K562 (cell line): ENCODE measurements around the gene FBN1. TPM values are rescaled to one million over a fixed set of nuclear protein-coding genes. Genes with fewer than 3 reads are reported as not detected.

ENCODE experiments used
- ATAC-seq: fragments of 200-7000 bp; cut with Tn5 transposase; 3 replicates; pipeline ENCODE4 v1.9.1; 2020; ENCODE audit warnings: moderate library complexity
- BruUV-seq: library from RNA; stranded (reverse); fragments of 400-500 nt; replicated peaks from 2 replicates; lab custom pipeline; 2021; lab: Mats Ljungman, UMichigan
- CTCF ChIA-PET: fragments of 300-600 bp; formaldehyde crosslinking; extraction: SDS; loops from one replicate; lab custom pipeline; 2021; ENCODE audit warnings: low intra/inter-chr PET ratio; lab: Yijun Ruan, JAX
- POLR2A ChIA-PET: fragments of 300-600, 350-650 bp; sonication (Branson Sonifier 250); formaldehyde crosslinking; extraction: SDS; loops from one replicate; lab custom pipeline; 2021; ENCODE audit warnings: antibody characterized with exemption, inconsistent platforms; lab: Yijun Ruan, JAX
- DNase-seq, 4 experiments: peaks; one replicate each; pipeline versions ENCODE4 v3.0.0 to v3.0.0-alpha.2; 2011 to 2018; ENCODE audit warnings: low spot score in 3 of 4, mixed read lengths in 3 of 4; ENCODE audit errors: extremely low read depth in 1 of 4
- FAIRE-seq: peaks from 2 replicates; lab custom pipeline; 2011; peaks lifted over from hg19 to GRCh38; lab: Jason Lieb, UNC
- H2AFZ ChIP-seq: 2 replicates; pipeline ENCODE4 v1.6.0; 2011; ENCODE audit warnings: low read depth, low read length, control low read depth, inconsistent platforms
- H3K27ac ChIP-seq: fragments of 200-600 bp; 3 replicates; pipeline ENCODE4 v1.8.0; 2011; ENCODE audit warnings: low read depth, mild to moderate bottlenecking, control low read depth, inconsistent platforms, low read length, moderate library complexity, mixed read lengths; ENCODE audit errors: extremely low read depth
- H3K27me3 ChIP-seq, 2 experiments: fragments of 300-600 bp in 1 of 2; 2 replicates in 1 of 2; 3 replicates in 1 of 2; pipeline versions ENCODE4 v1.6.0 to v1.8.0; 2011; ENCODE audit warnings: inconsistent platforms in 2 of 2, low read length in 2 of 2, mild to moderate bottlenecking in 1 of 2, mixed read lengths in 1 of 2, moderate library complexity in 1 of 2; ENCODE audit not compliant: control insufficient read depth in 2 of 2, insufficient read depth in 2 of 2
- H3K36me3 ChIP-seq: fragments of 300-600 bp; 3 replicates; pipeline ENCODE4 v1.8.0; 2011; ENCODE audit warnings: mild to moderate bottlenecking, low read length, inconsistent platforms; ENCODE audit not compliant: control insufficient read depth, insufficient read depth
- H3K4me1 ChIP-seq, 2 experiments: fragments of 200-600 bp in 1 of 2; replicated peaks in 1 of 2; 2 replicates in 1 of 2; 3 replicates in 1 of 2; pipeline versions ENCODE4 v1.5.1 to v1.8.0; 2011; ENCODE audit warnings: inconsistent platforms in 2 of 2, low read length in 2 of 2, mild to moderate bottlenecking in 1 of 2, mixed read lengths in 1 of 2, moderate library complexity in 1 of 2; ENCODE audit not compliant: control insufficient read depth in 2 of 2, insufficient read depth in 2 of 2
- H3K4me2 ChIP-seq: 2 replicates; pipeline ENCODE4 v1.6.1; 2011; ENCODE audit warnings: low read length, control low read depth, inconsistent platforms, mixed read lengths; ENCODE audit not compliant: insufficient read depth
- H3K4me3 ChIP-seq: fragments of 200-600 bp; sonication (generic), shearing (Covaris generic); 2 replicates; pipeline ENCODE4 v1.5.1; 2016; ENCODE audit warnings: control low read depth, inconsistent platforms
- H3K79me2 ChIP-seq: fragments of 200-600 bp; 3 replicates; pipeline ENCODE4 v1.8.0; 2011; ENCODE audit warnings: low read length, inconsistent platforms; ENCODE audit not compliant: control insufficient read depth, insufficient read depth
- H3K9ac ChIP-seq, 2 experiments: 2 replicates each; pipeline versions ENCODE4 v1.6.0 to v1.6.1; 2011; ENCODE audit warnings: low read depth in 2 of 2, low read length in 2 of 2, control low read depth in 1 of 2, inconsistent platforms in 1 of 2, mild to moderate bottlenecking in 1 of 2, mixed read lengths in 1 of 2; ENCODE audit not compliant: insufficient read depth in 1 of 2
- H3K9me1 ChIP-seq: one replicate; pipeline ENCODE4 v1.6.0; 2011; ENCODE audit warnings: inconsistent platforms, mild to moderate bottlenecking, low read length, moderate library complexity; ENCODE audit not compliant: control insufficient read depth, insufficient read depth
- H3K9me3 ChIP-seq: replicated peaks from 2 replicates; pipeline ENCODE4 v1.5.1; 2011; ENCODE audit warnings: low read depth, low read length, inconsistent platforms; ENCODE audit not compliant: control insufficient read depth, insufficient read depth
- H4K20me1 ChIP-seq: replicated peaks from 2 replicates; pipeline ENCODE4 v1.6.1; 2011; ENCODE audit warnings: low read length, inconsistent platforms, mixed read lengths; ENCODE audit not compliant: control insufficient read depth, insufficient read depth
- HCFC1 ChIP-seq: IDR thresholded peaks from 2 replicates; pipeline ENCODE4 v1.6.1; 2012; ENCODE audit warnings: low read depth, low read length, improper control_type of control experiment
- HIVEP1 ChIP-seq: fragments of 250-450 bp; sonication (Bioruptor Pico); IDR thresholded peaks from 2 replicates; pipeline ENCODE4 v1.4.0; 2020; ENCODE audit warnings: mild to moderate bottlenecking
- PRPF4 ChIP-seq: fragments of 200-400 bp; formaldehyde crosslinking; IDR thresholded peaks from one replicate; pipeline ENCODE4 v1.6.1; 2017; ENCODE audit warnings: low read length, low read depth, mild to moderate bottlenecking; ENCODE audit not compliant: insufficient read depth, poor library complexity, severe bottlenecking
- ZNF12 ChIP-seq: sonication (generic); formaldehyde crosslinking; IDR thresholded peaks from 2 replicates; pipeline ENCODE4 v1.4.0; 2020; ENCODE audit warnings: mild to moderate bottlenecking, missing genetic modification reagents
- WGBS: fragments of 100-300 bp; shearing (Covaris generic); methylation state at CpG from one replicate; pipeline ENCODE4 v1.1.6; 2016; ENCODE audit warnings: low coverage, mixed read lengths; ENCODE audit not compliant: insufficient coverage; ENCODE audit errors: missing lambda C conversion rate; 5-methylcytosine and 5-hydroxymethylcytosine counted together
- in situ Hi-C: fragments of 300-500 bp; cut with MboI; formaldehyde crosslinking; loops from 4 replicates; pipeline ENCODE4 v1.15.0; 2018; ENCODE audit warnings: inconsistent platforms, mixed read lengths
- intact Hi-C: fragments of 100-400 bp; cut with micrococcal nuclease; formaldehyde crosslinking; loops from 2 replicates; pipeline ENCODE4 v1.14.2; 2022
- polyA plus RNA-seq, 8 experiments: library from polyadenylated mRNA; depleted of rRNA in 4 of 8; stranded (reverse) in 5 of 8; unstranded in 3 of 8; fragments of >200 nt; fragmentation: Nextera tagmentation in 2 of 8; fragmentation: Illumina TruSeq in 1 of 8; extraction: Ambion mirVana in 2 of 8; extraction: Trizol in 1 of 8; gene quantifications; 2 replicates each; pipeline versions ENCODE4 v1.2.1 to v1.2.3, GENCODE V29; 2011 to 2014; ENCODE audit warnings: inconsistent platforms in 1 of 8, missing spikeins in 1 of 8
- total RNA-seq, 7 experiments: library from RNA; depleted of rRNA in 6 of 7; stranded (reverse); fragments of >200 nt in 6 of 7; fragmentation: Illumina TruSeq in 2 of 7; extraction: Trizol in 2 of 7; gene quantifications; 2 replicates each; pipeline versions ENCODE4 v1.2.1 to v1.2.3, GENCODE V29; 2011 to 2021; ENCODE audit warnings: low replicate concordance in 1 of 7

The FBN1 gene
- total and polyA plus RNA-seq, 9 of the 15 experiments (the other 6 are each of a cell fraction or from before 2014, with no cell fraction given) = 0.15 to 1.2 (median 0.60) TPM

- Histone ChIP-seq H3K4me2 (no peak overlapping the region), H3K9me1 (no peaks in the 10 kb centered on the region), H3K79me2 (no peaks in the 10 kb centered on the region), H4K20me1 (no peaks in the 10 kb centered on the region), H3K9me3 (no peaks in the 10 kb centered on the region), H3K27me3 (no peaks in the 10 kb centered on the region), H3K4me1 (peaks cover 0 to 20% of the 10 kb centered on the region in 2 experiments; a peak in 4 of 5 replicates), H2AFZ (no peak overlapping the region), H3K36me3 (no peaks in the 10 kb centered on the region), H3K4me3 (no peak overlapping the region), H3K9ac (no peak overlapping the region), H3K27ac (no peak overlapping the region)
- FAIRE-seq (no peak), DNase-seq (no peak), ATAC-seq (no peak)
- 62% methylated on average over 5 of the region's 5 CpGs for WGBS
- ChIA-PET CTCF (no interaction called here), POLR2A (no interaction called here)
- intact Hi-C loops (no loop called here), in situ Hi-C loops (no loop called here)
- no TSS peak for BruUV-seq
- no peak for TF ChIP-seq HIVEP1 (CRISPR knock-in tag)
- no peak for TF ChIP-seq PRPF4
- no peak for TF ChIP-seq ZNF12 (CRISPR knock-in tag)
- no peak for TF ChIP-seq HCFC1
Measured at GRCh38 chr15:48584090-48584811, 61.3 kb downstream of the FBN1 start.
